Pancreas (tissue), 10 donors: ENCODE measurements around the gene TSPAN14. TPM values are rescaled to one million over a fixed set of nuclear protein-coding genes. Genes with fewer than 3 reads are reported as not detected.

ENCODE experiments used
- ATAC-seq, 4 donors: fragments of 200-7000 bp; cut with Tn5 transposase; one replicate each; pipeline versions ENCODE4 v1.8.0 to v1.9.1; 2020; ENCODE audit warnings: mild to moderate bottlenecking in 4 of 4, moderate library complexity in 4 of 4
- DNase-seq, 6 donors: peaks; one replicate each; pipeline ENCODE4 v3.0.0-alpha.2; 2020
- FAIRE-seq: peaks from 2 replicates; lab custom pipeline; 2012; peaks lifted over from hg19 to GRCh38; lab: Jason Lieb, UNC
- H3K27ac ChIP-seq, 4 donors: fragments of 200-600 bp; sonication (generic); 1 replicate in 3 of 4; 2 replicates in 1 of 4; pipeline versions ENCODE4 v1.5.0 to v1.8.0; 2020
- H3K27me3 ChIP-seq, 4 donors: fragments of 200-600 bp; one replicate each; pipeline ENCODE4 v1.8.0; 2021
- H3K36me3 ChIP-seq, 3 donors: fragments of 200-600 bp; sonication (generic) in 1 of 3; one replicate each; pipeline versions ENCODE4 v1.5.0 to v1.8.0; 2020 to 2021
- H3K4me1 ChIP-seq, 3 donors: fragments of 200-600 bp; one replicate each; pipeline ENCODE4 v1.8.0; 2021
- H3K4me3 ChIP-seq, 4 donors: fragments of 200-600 bp; sonication (generic) in 2 of 4; one replicate each; pipeline versions ENCODE4 v1.5.0 to v1.8.0; 2020 to 2021
- H3K9me3 ChIP-seq, 4 donors: fragments of 200-600 bp; one replicate each; pipeline ENCODE4 v1.8.0; 2021
- CTCF ChIP-seq, 4 donors: fragments of 200-600 bp; sonication (generic) in 3 of 4; IDR thresholded peaks; one replicate each; pipeline versions ENCODE4 v1.5.0 to v1.8.0; 2021; ENCODE audit warnings: antibody characterized with exemption in 4 of 4
- WGBS, 2 donors: extraction: QIAGEN DNeasy Blood & Tissue Kit; methylation state at CpG; one replicate each; pipeline ENCODE4 v1.1.7; 2013; 5-methylcytosine and 5-hydroxymethylcytosine counted together
- intact Hi-C, 3 donors: fragments of 100-400 bp; cut with DNase I; formaldehyde crosslinking; loops; one replicate each; pipeline versions ENCODE4 v1.11.1 to v1.14.2; 2022
- polyA plus RNA-seq, 2 donors: library from polyadenylated mRNA; stranded (reverse); fragments of 200-250 nt; gene quantifications; one replicate each; pipeline ENCODE4 v1.2.3, GENCODE V29; 2013
- total RNA-seq, 6 donors: library from RNA; stranded (reverse); fragmentation: NEBNext Ultra II Directional in 4 of 6; extraction: Animal tissue kit (Norgen Biotek cat#: 25700) in 4 of 6; gene quantifications; one replicate each; pipeline versions ENCODE4 v1.2.1 to v1.2.4, GENCODE V29; 2021 to 2023
- donor health status: healthy with polysubstance abuse.
- donor health status: DM: no; HTN: no; CAD: no; lungs with moderate emphysema.
- donor health status: DM: no; HTN: no; CAD: no.
- donor health status: control.
- donor health status: control.
- donor health status: Bipolar disorder and iron deficiency.
- donor health status: DM: yes; HTN: yes; CAD: no.
- donor health status: DM: no; HTN: no; CAD: no.
- donor health status: DM: no; HTN: no; CAD: no.
- donor health status: DM: yes; HTN: yes; CAD: no.

Gene TSPAN14
- total and polyA plus RNA-seq, 8 donors: 10.6 to 61.9 (median 23.2) TPM

GRCh38 chr10:80462981-80463741 lies 9.1 kb downstream of the TSPAN14 start:
- TF ChIP-seq CTCF (IDR thresholded peaks at IDR 0.05): no peak
- Histone ChIP-seq H3K27me3 (no peaks in the 10 kb centered on the region), H3K4me3 (no peak overlapping the region), H3K27ac (peak overlapping the region in 3 of 4 donors; percentile 13 to 85 (median 79)), H3K4me1 (peaks cover 68 to 85% (median 76%) of the 10 kb centered on the region in 3 donors), H3K9me3 (no peaks in the 10 kb centered on the region), H3K36me3 (no peaks in the 10 kb centered on the region)
- no peak for ATAC-seq
- intact Hi-C loops: no loop called here
- DNase-seq: no peak
- 56 to 61% methylated on average over 5 of the region's 5 CpGs for WGBS, 2 donors
- FAIRE-seq: no peak

DNA sequence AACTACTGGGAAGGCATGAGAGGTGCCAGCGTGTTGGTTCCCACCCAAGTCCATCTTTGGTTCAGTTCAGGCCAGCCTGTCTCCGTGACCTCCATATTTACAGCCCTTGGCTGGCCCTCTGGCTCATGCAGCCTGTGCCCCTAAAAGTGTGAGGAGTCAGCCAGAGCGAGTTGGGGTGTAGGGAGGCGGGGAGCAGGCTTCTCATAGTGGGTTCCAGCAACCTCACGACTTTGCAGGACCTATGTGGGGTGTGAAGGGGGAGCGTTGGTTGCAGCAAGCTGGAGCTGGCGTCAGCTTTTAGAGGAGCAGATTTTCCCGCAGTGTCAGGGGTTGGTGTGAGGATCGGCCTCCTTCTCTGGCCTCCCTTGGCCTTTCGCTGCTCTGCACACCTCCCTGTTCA lies 9.8 kb downstream of the TSPAN14 start:
- Histone ChIP-seq H3K4me1 (peaks cover 61 to 78% (median 72%) of the 10 kb centered on the region in 3 donors), H3K9me3 (no peaks in the 10 kb centered on the region), H3K27ac (peak overlapping the region in 3 of 4 donors; percentile 52 to 85 (median 66)), H3K36me3 (no peaks in the 10 kb centered on the region), H3K27me3 (no peaks in the 10 kb centered on the region), H3K4me3 (no peak overlapping the region)
- intact Hi-C loops: no loop called here
- DNase-seq (peak in 1 of 6 donors; percentile 25), ATAC-seq (no peak), FAIRE-seq (no peak)
- 78 to 80% methylated on average over 10 of the region's 10 CpGs for WGBS, 2 donors
- no peak for TF ChIP-seq CTCF (IDR thresholded peaks at IDR 0.05)

DNA sequence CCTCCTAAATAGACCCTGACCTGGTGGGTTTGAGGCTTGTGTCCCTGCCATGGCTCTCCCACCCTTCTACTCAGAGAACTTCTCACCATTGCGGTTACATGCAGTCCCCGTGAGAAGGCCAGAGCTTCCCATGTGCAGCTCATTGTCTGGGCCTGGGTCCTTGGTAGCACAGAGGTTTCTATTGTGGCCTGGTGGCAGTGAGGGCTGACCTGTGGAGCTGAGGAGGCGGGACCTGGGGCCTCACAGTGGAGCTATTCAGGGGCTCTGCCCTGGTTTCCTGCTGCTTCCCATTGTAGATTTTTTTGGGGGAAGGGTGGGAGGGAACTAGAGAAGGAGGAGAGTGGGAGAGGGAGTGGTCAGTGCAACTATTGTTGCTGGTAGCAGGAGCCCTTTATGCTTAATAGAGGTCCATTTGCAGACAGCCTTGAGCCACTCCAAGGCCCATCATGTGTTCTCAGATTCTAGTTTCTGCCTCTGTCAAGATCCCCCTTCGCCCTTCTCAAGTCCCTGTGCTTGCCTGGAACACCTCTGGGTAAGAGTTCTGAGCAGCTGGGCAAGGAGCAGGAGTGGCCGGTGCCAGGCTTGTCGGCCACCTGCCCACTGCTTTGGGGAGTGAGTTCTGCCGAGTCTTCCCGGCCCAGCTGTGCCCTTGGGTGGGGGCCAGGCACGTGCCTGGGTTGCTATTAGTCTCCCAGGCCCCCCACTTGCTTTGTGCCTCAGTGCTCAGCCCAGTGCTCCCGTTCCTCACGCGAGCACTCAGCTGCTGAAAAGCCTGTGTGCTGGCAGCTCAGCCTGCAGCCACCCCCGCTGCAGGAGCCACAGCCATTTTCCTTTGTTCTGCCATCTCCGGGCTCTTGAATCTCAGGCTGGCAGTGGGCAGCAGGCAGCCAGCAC lies 10.7 kb downstream of the TSPAN14 start:
- H3K27me3 ChIP-seq: no peaks in the 10 kb centered on the region
- H3K9me3 ChIP-seq: no peaks in the 10 kb centered on the region
- H3K4me1 ChIP-seq: peaks cover 52 to 68% (median 63%) of the 10 kb centered on the region in 3 donors
- intact Hi-C loops: no loop called here
- H3K27ac ChIP-seq: peak overlapping the region; percentile 52 to 85 (median 64)
- TF ChIP-seq CTCF (IDR thresholded peaks at IDR 0.05): no peak
- FAIRE-seq (no peak), DNase-seq (peak in 3 of 6 donors; percentile 39 to 69 (median 46)), ATAC-seq (peak; percentile 2 to 17 (median 8))
- H3K4me3 ChIP-seq: peak overlapping the region in 1 of 4 donors; percentile 11
- 17 to 22% methylated on average over 13 to 14 of the region's 14 CpGs for WGBS, 2 donors
- no peaks in the 10 kb centered on the region for H3K36me3 ChIP-seq

GRCh38 chr10:80465451-80465835 lies 11.3 kb downstream of the TSPAN14 start:
- 44 to 54% methylated on average over 3 of the region's 3 CpGs for WGBS, 2 donors

More at GRCh38 chr10:80465451-80465835, 11.3 kb downstream of the TSPAN14 start:
- intact Hi-C loops: no loop called here
- no peaks in the 10 kb centered on the region for H3K27me3 ChIP-seq
- H3K4me3 ChIP-seq: peak overlapping the region in 1 of 4 donors; percentile 11
- peak overlapping the region; percentile 52 to 85 (median 64) for H3K27ac ChIP-seq
- no peak for DNase-seq
- no peak for ATAC-seq
- FAIRE-seq: no peak
- H3K36me3 ChIP-seq: no peaks in the 10 kb centered on the region
- H3K9me3 ChIP-seq: no peaks in the 10 kb centered on the region
- H3K4me1 ChIP-seq: peaks cover 45 to 62% (median 56%) of the 10 kb centered on the region in 3 donors
- TF ChIP-seq CTCF (IDR thresholded peaks at IDR 0.05): no peak
